Stimulated activated CD8-positive, alpha-beta memory T cell treated with anti-CD3 and anti-CD28 coated beads, Interleukin-12 subunit alpha, Interleukin-12 subunit beta, amount 100 ng/mL, for 4 hours (primary cell): ENCODE data around the gene OR51B4.
"Not testable (repeated sequence)": the region's sequence is repeated elsewhere in the genome, so short reads cannot be mapped to it uniquely, and the experiment has no call there.

Source experiments
- DNase-seq: peaks from one replicate; pipeline ENCODE4 v3.0.0-alpha.2; 2020; ENCODE audit warnings: low read depth

Gene OR51B4

GRCh38 chr11:5272395-5273017, 29.2 kb downstream of the OR51B4 start:
- no peak for DNase-seq

- DNase-seq, result no peak
Measured at GRCh38 chr11:5269715-5270147, 32.0 kb downstream of the OR51B4 start, which contains the start of gene HBE1. Gene HBE1, minus strand, starts transcription at chr11:5269945. Its CDS starts 55 bp downstream, at chr11:5269890.

GRCh38 chr11:5267033-5267563, 34.6 kb downstream of the OR51B4 start:
- no peak for DNase-seq

- DNase-seq, result no peak
Measured at GRCh38 chr11:5266609-5267008, 35.1 kb downstream of the OR51B4 start.

- no peak for DNase-seq
Measured at GRCh38 chr11:5265832-5266231, 35.9 kb downstream of the OR51B4 start.

DNA sequence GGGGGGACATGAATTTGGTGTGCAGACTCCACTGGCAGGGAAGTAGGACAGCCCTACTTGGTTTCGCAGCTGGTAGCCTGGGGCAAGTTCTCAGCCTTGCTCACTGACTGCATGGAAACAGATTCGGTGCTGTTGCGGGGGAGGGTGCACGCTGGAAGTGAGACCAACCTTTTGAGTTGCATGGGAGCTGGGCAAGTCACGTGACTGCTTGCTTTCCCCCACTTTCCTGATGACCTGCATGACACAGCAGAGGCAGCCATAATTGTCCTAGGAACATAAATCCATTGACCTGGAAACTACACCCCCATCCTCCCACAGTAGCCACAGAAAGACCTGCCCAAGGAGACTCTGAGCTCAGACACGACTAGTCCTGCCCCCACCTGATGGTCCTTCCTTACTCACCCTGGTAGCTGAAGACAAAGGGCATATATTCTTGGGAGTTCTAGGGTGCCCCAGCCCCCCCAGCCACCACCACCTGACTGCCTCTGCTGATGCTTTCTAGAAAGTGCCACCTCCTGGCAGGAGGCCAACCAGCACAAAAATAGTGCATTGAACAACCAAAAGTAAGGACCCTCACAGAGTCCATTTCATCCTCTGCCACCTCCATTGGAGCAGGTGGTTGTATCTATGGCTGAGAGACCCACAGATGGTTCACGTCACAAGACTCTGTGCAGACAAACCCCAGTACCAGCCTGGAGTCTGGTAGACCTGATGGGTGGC, 43.0 kb downstream of the OR51B4 start:
- no peak for DNase-seq

- no peak for DNase-seq
Measured at GRCh38 chr11:5257296-5257695, 44.5 kb downstream of the OR51B4 start.

DNA sequence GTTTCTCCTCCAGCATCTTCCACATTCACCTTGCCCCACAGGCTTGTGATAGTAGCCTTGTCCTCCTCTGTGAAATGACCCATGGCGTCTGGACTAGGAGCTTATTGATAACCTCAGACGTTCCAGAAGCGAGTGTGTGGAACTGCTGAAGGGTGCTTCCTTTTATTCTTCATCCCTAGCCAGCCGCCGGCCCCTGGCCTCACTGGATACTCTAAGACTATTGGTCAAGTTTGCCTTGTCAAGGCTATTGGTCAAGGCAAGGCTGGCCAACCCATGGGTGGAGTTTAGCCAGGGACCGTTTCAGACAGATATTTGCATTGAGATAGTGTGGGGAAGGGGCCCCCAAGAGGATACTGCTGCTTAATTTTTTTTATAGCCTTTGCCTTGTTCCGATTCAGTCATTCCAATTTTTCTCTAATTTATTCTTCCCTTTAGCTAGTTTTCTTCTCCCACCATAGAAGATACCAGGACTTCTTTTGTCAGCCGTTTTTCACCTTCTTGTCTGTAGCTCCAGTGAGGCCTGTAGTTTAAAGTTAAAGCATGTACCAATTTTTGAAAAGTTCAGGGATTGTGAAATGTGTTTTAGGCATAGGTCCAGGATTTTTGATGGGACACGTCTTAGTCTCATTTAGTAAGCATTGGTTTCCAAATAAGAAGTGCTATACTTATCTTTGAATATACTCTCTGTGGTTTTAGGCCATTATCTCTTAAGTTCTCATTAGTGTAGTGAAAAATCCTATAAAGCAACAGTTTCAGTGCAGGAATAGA, 46.9 kb downstream of the OR51B4 start, which contains the start of gene HBG2:
TSS of gene HBG2 (minus strand) at position 136 of the 768 bp plus-strand sequence. CDS start at position 83, 53 bp downstream.
- DNase-seq, result not testable (repeated sequence)

DNA sequence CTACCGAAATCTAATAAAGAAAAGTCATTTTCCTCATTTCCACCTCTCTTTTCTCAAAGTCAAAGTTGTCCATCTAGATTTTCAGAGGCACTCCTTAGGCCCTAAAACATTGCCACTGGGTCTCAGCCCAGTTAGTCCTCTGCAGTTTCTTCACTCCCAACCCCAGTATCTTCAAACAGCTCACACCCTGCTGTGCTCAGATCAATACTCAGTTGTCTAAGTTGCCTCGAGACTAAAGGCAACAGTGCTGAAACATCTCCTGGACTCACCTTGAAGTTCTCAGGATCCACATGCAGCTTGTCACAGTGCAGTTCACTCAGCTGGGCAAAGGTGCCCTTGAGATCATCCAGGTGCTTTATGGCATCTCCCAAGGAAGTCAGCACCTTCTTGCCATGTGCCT, 47.7 kb downstream of the OR51B4 start:
- DNase-seq, result not testable (repeated sequence)

- not testable (repeated sequence) for DNase-seq
Measured at GRCh38 chr11:5253440-5253839, 48.3 kb downstream of the OR51B4 start.

- no peak for DNase-seq
Measured at GRCh38 chr11:5252919-5253265, 48.9 kb downstream of the OR51B4 start.

DNA sequence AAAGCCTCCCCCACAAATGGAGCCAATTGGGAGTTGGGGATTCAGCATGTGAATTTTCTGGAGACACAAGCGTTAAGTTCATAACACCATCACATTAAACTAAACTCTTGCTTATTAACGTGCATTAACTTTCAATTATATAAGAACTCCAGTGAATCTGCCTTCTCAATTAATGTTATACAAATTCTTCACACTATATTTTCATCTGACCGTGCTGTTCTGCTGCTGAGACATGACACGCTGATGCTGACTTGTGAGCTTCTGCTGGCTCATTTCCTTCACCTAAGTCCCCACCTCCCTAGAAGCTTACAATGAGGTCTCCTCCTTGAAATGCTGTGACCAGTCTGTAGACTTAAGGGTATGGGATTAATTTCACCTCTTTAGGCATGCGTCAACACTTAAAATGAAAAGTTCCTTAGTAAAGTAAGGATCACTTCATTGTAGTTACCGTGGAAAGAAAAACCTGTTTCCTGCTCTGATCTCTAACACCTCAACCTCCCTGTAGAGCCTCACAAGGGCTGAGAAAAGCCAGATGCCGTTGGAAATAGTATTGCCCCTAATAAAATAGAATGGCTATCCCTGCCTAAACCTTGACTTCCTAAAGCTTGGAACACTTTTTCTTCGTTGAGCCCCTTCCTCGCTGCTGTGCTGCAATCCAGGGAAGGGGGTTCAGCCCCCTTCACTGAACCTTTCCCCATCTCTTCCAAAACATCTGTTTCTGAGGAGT, 49.4 kb downstream of the OR51B4 start:
- no peak for DNase-seq

DNA sequence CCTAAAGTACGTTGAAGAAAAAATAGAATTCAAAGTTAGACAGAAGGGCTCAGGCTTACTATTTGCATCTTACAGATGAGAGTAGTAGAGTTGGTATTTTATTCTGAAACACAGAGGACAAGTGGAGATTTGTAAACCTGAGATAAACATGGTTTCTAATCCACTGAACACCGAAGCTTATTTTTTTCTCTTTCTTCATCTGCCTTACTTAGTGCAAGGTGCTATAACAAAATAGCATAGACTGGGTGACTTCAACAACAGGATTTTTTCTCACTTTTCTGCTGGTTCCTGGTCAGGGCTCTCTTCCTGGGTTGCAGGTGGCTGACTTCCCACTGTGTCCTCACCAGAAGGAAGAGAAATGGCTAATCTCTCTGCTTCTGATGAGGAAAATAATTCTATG, 50.0 kb downstream of the OR51B4 start:
- no peak for DNase-seq
